HTR-8/SVneo (cell line): ENCODE data around the gene TMEM247.

Experiments used
- DNase-seq: peaks from one replicate; pipeline ENCODE4 v3.0.0; 2011; ENCODE audit warnings: low spot score, mixed read lengths; ENCODE audit not compliant: insufficient read length
- FAIRE-seq: peaks from 2 replicates; lab custom pipeline; 2011; peaks lifted over from hg19 to GRCh38; lab: Jason Lieb, UNC

Gene TMEM247

GRCh38 chr2:46486436-46486835, 7.1 kb downstream of the TMEM247 start:
- FAIRE-seq = no peak

GRCh38 chr2:46487667-46488335, 8.4 kb downstream of the TMEM247 start:
- DNase-seq (peak; percentile 63), FAIRE-seq (peak; percentile 93)

More at GRCh38 chr2:46486436-46486835, 7.1 kb downstream of the TMEM247 start:
- DNase-seq = no peak

DNA sequence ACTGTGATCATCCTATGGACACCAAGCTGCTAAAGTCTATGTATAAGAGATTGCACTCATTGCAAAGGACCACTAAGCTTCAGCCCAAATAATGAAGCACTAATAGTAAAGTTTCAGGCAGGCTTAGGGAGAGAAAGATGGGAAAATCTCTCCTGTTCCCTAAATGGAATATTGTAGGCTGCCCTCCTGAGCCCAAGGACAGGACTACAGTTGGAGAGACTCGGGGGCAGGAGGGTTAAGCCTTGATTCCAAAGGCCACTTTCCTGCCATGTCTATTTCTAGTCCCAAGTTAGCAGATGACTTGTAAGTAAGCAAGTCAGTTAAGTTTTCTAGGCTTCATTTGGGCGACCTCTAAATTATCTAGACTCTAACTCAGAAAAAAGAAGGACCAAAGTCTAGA, 9.0 kb downstream of the TMEM247 start:
- FAIRE-seq (no peak), DNase-seq (no peak)

DNA sequence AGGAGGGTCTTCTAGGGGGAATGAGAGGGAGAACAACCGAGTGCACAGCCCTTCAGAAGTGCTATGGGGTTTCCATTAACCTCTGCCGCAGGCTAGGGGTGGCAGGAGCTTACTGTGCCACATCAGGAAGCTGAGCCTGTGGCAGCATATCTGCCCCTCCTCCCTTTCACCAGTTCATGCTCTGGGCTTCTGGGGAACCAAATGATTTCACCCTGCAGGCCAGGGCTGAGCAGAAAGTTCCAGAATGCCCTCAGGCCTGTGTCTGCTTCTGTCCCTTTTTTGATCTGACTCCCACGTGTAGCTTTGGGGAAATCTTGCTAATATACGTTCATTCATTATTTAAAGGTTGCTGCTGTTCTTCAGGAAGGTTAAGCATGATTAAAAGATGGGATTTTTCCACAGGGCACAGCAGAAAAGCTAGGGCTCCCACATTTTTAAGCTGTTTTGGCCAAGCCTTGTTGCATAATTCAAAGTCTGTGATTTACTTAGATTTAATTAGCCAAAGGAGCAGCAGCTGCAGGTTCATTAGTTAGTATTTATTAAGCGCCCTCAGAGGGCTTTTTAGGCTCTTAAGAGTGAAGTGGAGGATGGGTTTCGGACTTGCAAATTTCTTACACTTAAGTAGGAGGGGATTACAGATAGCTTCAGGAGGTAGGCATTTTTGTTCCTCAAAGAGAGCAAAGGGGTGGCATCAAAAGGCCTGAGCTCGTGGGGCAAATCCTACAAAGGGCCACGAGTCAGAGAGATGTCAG, 10.2 kb downstream of the TMEM247 start:
- DNase-seq (no peak), FAIRE-seq (no peak)

DNA sequence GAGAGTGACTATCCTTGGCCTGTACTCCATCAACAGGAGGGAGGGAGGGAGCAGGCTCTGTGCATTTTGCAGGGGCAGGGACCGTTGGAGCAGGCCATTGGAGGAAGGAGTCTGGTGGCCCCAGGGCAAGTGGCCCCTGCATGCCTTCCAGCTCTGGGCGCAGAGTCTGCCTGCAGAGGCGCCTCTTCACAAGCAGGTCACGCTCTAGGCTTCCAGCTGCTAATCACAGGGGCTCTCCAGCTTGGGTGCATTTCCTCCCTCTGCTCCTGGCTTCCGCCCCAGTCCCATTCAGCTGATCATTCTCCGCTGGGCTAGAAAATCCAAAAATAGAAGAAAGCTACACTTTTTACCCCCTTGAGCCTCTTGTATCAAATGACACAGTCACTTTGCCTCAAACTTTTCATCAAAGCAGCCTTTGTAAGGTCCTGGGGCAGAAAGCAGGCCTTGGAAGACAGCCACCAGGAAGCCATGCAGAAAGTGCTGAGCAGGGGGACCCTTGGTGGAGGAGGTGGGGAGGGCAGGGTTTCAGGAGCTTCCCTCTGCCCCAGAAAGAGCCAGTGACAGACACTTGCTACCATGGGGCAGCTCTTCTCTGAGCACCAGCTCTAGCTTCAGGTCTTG, 11.3 kb downstream of the TMEM247 start:
- FAIRE-seq = no peak
- DNase-seq = no peak

- DNase-seq = no peak
- FAIRE-seq = no peak
Observed at GRCh38 chr2:46492301-46492700, 12.9 kb downstream of the TMEM247 start.

DNA sequence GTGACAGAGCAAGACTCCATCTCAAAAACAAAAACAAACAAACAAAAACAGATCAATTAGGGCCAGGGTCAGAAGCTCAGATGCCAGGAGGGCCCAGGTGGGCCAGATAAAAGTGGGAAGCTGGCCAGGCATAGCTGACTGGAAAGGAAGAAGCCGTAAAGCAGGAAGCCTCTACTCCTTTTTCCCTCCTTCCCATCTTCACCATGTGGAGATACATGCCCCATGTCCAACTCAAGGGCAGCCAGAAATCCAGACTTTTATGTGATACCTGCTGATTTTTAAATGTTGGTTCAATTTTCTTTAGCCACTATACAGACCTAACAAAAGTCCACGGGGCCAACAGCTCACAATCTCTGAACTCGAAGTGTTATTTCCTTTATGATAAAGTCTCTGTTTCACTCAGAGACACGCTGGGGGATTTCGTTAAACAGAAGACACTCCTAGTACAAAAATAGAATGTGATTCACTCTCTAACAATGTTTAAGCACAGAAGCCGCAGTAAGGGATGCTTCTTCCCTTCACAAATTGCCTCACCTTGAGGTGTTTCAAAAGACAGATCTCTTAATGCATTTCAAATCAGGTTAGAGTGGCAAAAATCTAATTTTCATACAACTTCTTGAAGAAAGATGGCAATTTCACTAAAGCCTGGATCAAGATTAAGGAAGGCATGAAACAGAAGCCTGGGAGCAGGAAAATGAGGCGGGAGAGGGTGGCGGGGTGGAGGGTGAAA, 14.0 kb downstream of the TMEM247 start:
- FAIRE-seq = no peak
- DNase-seq = peak; percentile 67

GRCh38 chr2:46493971-46494250, 14.5 kb downstream of the TMEM247 start:
- DNase-seq (no peak), FAIRE-seq (no peak)

- peak; percentile 9 for FAIRE-seq
Observed at GRCh38 chr2:46494596-46494995, 15.2 kb downstream of the TMEM247 start.

DNA sequence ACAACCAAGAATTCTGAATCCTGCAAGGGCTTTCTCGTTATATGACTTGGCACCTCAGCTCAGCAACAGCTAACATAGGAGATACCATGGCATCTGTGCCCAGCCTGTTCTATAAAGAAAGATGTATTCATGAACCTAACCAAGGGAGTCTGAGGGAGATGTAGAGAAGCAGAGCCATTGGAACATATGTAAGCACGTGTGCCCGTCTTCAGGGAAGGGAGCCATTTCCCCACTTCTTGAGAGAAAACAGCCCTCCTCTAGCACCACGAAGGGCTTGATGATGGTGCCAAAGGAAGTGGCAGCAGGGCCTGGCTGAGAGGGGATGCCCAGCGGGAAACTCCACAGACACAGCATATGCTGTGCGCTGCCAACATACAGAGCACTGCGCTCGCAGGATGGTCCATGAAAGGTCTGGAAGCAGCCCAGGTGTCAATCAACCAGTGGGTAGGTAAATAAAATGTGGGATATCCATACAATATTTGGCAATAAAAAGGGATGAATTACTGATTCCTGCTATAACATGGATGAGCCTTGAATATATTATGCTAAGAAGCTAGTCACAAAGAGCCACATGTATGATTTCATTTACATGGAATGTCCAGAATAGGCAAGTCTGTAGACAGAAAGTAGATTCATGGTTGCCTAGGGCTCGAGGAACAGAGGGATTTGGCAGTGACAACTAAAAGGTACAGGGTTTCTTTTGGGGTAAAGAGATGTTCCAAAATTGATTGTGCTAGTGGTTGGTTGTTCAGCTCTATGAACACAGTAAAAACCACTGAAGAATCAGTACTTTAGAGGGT, 16.1 kb downstream of the TMEM247 start:
- DNase-seq (no peak), FAIRE-seq (no peak)

More at GRCh38 chr2:46494596-46494995, 15.2 kb downstream of the TMEM247 start:
- no peak for DNase-seq

DNA sequence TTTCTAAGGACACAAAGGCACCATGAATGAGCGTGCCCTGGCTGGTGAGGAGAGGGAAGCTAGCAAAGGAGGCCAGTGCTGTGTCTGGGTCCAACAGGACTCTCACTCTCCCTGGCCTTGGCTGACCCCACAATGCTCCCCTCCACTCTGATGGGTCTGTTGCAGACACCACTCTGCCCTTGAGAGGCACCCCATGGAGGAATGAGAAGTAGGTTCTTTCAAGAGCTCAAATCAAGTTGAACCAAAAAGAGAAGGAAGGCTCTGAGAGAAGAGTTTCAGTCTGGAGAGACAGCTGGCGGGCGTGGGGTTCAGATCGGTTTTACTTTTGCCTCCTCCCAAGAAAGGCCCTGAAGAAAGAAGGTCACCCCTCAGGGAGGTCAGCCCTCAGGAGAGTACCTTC, 18.4 kb downstream of the TMEM247 start:
- FAIRE-seq (no peak), DNase-seq (no peak)

GRCh38 chr2:46498681-46499080, 19.3 kb downstream of the TMEM247 start:
- no peak for DNase-seq
- FAIRE-seq = no peak

DNA sequence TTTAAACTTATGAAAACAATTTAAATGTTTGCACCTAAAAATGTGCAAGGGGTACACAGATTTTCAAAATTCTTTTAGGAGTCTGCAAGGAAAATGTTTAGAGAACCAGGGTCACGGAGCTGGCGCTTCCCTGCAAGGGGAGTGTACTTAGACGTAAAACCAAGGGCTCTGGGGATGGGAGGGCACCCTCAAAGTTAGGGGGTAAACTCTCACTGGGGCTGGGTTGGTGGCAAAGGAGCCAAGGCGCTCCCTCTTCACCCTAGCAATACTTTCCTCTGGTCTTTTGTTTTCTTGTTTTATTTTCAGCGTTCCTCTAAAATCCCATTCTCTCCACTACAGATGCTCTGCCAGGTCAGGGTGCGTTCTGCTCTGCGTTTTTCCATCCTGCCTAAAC, 20.0 kb downstream of the TMEM247 start:
- FAIRE-seq (no peak), DNase-seq (no peak)

DNA sequence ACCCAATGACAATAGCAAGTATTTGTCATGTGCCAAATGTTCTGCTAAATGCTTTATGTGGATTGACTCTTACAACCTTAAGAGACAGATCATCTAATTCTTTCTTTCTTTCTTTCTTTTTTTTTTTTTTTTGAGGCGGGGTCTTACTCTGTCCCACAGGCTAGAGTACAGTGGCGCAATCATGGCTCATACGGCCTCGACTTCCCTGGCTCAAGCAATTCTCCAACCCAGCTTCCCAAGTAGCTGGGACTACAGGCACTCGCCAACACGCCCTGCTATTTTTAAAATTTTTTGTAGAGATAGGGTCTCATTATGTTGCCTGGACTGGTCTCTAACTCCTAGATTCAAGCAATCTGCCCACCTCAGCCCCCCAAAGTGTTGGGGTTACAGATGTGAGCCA, 21.4 kb downstream of the TMEM247 start:
- FAIRE-seq (no peak), DNase-seq (no peak)

DNA sequence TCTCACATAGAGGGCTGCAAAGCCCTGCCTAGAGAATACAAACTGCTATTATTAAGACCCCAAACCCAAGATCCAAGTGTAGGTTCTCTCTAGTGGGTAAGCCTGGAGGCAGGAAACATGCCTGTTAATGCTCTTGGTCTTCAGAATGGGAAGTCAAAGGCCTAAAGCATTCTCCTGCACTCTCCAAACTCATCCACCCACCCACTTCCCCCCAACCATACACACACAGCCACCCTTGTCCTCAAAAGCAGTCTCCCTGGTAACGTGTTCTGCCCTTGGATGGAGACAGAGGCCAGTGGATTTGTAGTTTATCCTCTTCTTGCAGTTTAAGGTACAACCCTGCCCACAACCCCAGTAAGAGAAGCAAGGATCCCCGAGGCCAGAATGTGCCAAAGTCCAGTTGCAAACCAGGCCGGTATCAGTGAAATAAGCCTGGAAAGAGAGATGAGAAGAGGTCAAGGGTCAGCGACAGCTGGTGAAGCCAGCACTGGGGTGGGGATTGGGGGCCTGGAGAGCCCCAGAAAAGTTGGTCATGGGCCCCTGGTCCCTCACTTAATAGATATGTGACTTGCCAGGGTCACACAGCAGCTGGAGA, 23.0 kb downstream of the TMEM247 start:
- FAIRE-seq (no peak), DNase-seq (no peak)

DNA sequence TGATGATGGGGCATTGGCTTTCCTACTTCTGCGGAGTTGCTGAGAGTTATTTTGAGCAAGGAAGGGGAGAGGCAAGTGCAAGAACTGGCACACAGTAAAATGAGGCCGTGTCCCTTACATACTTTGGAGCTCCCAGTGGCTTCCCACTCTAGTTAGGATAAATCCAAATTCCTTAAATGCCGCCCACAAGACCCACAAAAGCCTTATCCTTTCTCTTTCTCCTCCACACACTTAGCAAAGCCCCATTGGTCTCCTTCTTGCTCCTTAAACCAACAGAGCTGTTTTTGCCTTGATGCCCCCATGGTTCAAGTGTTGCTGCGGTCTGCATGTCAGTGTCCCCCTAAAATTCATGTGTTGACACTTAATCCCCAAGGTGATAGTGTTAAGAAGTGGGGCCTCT, 24.3 kb downstream of the TMEM247 start:
- no peak for DNase-seq
- FAIRE-seq = no peak

GRCh38 chr2:46504221-46504620, 24.9 kb downstream of the TMEM247 start:
- FAIRE-seq (no peak), DNase-seq (no peak)

GRCh38 chr2:46504685-46505471, 25.5 kb downstream of the TMEM247 start:
- FAIRE-seq = no peak
- DNase-seq = no peak

DNA sequence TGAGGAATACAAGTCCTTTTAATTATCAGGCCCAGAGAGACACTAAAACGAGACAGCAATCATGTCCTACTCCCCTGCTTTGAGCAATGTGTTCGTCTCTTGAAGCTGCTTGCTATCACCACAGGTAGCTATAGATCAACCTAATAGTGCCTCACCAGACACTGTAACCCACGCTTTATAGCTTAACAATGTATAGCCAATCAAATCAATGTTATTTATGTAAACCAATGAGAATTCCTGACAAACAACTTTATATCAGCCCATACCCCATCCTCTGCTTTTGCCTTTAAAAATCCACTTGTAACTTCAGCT, 26.1 kb downstream of the TMEM247 start:
- DNase-seq (no peak), FAIRE-seq (no peak)
